Left lobe of liver (tissue), 2 donors: ENCODE measurements around the gene RAB11FIP4. TPM values are rescaled to one million over a fixed set of nuclear protein-coding genes. Genes with fewer than 3 reads are reported as not detected.

ENCODE experiments used
- ATAC-seq: fragments of 200-7000 bp; cut with Tn5 transposase; one replicate; pipeline ENCODE4 v1.9.1; 2020; ENCODE audit warnings: mild to moderate bottlenecking, moderate library complexity
- DNase-seq: peaks from one replicate; pipeline ENCODE4 v3.0.0-alpha.2; 2020; ENCODE audit warnings: low spot score
- total RNA-seq: library from RNA; stranded (reverse); gene quantifications from one replicate; pipeline ENCODE4 v1.2.1, GENCODE V29; 2021
- donor health status: DM: no; HTN: no; CAD: no; lungs with moderate emphysema.
- donor health status: DM: no; HTN: yes; CAD: no.

Gene RAB11FIP4
- total RNA-seq, 1 donor from 2014 or later = 6.5 TPM

- no peak for DNase-seq
Observed at GRCh38 chr17:31480904-31481782, 89.7 kb downstream of the RAB11FIP4 start.

GRCh38 chr17:31481783-31482081 lies 90.3 kb downstream of the RAB11FIP4 start:
- DNase-seq (peak; percentile 72), ATAC-seq (peak; percentile 81)

More at GRCh38 chr17:31480904-31481782, 89.7 kb downstream of the RAB11FIP4 start:
- ATAC-seq = no peak

GRCh38 chr17:31484821-31485220 lies 93.3 kb downstream of the RAB11FIP4 start:
- DNase-seq (no peak), ATAC-seq (no peak)

GRCh38 chr17:31486351-31487062 lies 95.0 kb downstream of the RAB11FIP4 start:
- DNase-seq (peak; percentile 67), ATAC-seq (peak; percentile 5)

- ATAC-seq = no peak
- DNase-seq = no peak
Observed at GRCh38 chr17:31487063-31487647, 95.7 kb downstream of the RAB11FIP4 start.

- ATAC-seq = peak; percentile 88
- DNase-seq = peak; percentile 96
Observed at GRCh38 chr17:31487648-31488263, 96.3 kb downstream of the RAB11FIP4 start.

GRCh38 chr17:31488264-31488981 lies 96.9 kb downstream of the RAB11FIP4 start:
- ATAC-seq (peak; percentile 10), DNase-seq (peak; percentile 59)

GRCh38 chr17:31488982-31489294 lies 97.5 kb downstream of the RAB11FIP4 start:
- peak; percentile 2 for ATAC-seq
- no peak for DNase-seq

GRCh38 chr17:31489295-31490018 lies 98.0 kb downstream of the RAB11FIP4 start:
- ATAC-seq = peak; percentile 52
- peak; percentile 84 for DNase-seq

- no peak for ATAC-seq
- DNase-seq = no peak
Observed at GRCh38 chr17:31490019-31490650, 98.7 kb downstream of the RAB11FIP4 start.

GRCh38 chr17:31490671-31491375 lies 99.3 kb downstream of the RAB11FIP4 start:
- DNase-seq = no peak
- ATAC-seq = no peak

- ATAC-seq (no peak), DNase-seq (no peak)
Observed at GRCh38 chr17:31491376-31492131, 100.1 kb downstream of the RAB11FIP4 start.

- no peak for ATAC-seq
Observed at GRCh38 chr17:31492206-31492605, 100.7 kb downstream of the RAB11FIP4 start.

GRCh38 chr17:31492880-31493655 lies 101.6 kb downstream of the RAB11FIP4 start:
- DNase-seq (no peak), ATAC-seq (no peak)

More at GRCh38 chr17:31492206-31492605, 100.7 kb downstream of the RAB11FIP4 start:
- DNase-seq = no peak

- peak; percentile 9 for ATAC-seq
Observed at GRCh38 chr17:31493656-31494155, 102.2 kb downstream of the RAB11FIP4 start.

GRCh38 chr17:31494259-31495021 lies 103.0 kb downstream of the RAB11FIP4 start:
- no peak for DNase-seq
- peak; percentile 51 for ATAC-seq

More at GRCh38 chr17:31493656-31494155, 102.2 kb downstream of the RAB11FIP4 start:
- DNase-seq = no peak
